ENCODE results near the gene ZNF331. TPM values are rescaled to one million over a fixed set of nuclear protein-coding genes. Genes with fewer than 3 reads are reported as not detected.

Gene ZNF331
- total RNA-seq, 2 donors from 2014 or later, result 26.9 to 38.7 TPM

GRCh38 chr19:53580871-53581835 is 43.2 kb downstream of the ZNF331 start:
- peaks cover 35% of the 10 kb centered on the region for H3K9me3 ChIP-seq
- no peak for TF ChIP-seq CTCF (IDR thresholded peaks at IDR 0.05)
- no peaks in the 10 kb centered on the region for H3K27me3 ChIP-seq (replicated peaks; ENCODE audit: insufficient read depth)
- DNase-seq (ENCODE audit: low spot score) (no peak), ATAC-seq (ENCODE audit: insufficient number of reproducible peaks, low FRiP score, low read depth) (no peak)
- H3K4me3 ChIP-seq, result no peak overlapping the region
- no peak overlapping the region for H3K27ac ChIP-seq
- H3K36me3 ChIP-seq, result peaks cover 28% of the 10 kb centered on the region
- H3K4me1 ChIP-seq (ENCODE audit: control insufficient read depth in 1 of 2, low read depth in 2 of 2), result no peaks in the 10 kb centered on the region

- Histone ChIP-seq H3K9me3 (peaks cover 27% of the 10 kb centered on the region), H3K36me3 (peaks cover 20% of the 10 kb centered on the region), H3K4me3 (no peak overlapping the region), H3K4me1 (ENCODE audit: control insufficient read depth in 1 of 2, low read depth in 2 of 2) (no peaks in the 10 kb centered on the region), H3K27ac (no peak overlapping the region), H3K27me3 (replicated peaks; ENCODE audit: insufficient read depth) (no peaks in the 10 kb centered on the region)
- ATAC-seq (ENCODE audit: insufficient number of reproducible peaks, low FRiP score, low read depth) (no peak), DNase-seq (ENCODE audit: low spot score) (no peak)
- no peak for TF ChIP-seq CTCF (IDR thresholded peaks at IDR 0.05)
Observed at GRCh38 chr19:53581871-53582279, 43.9 kb downstream of the ZNF331 start.

DNA sequence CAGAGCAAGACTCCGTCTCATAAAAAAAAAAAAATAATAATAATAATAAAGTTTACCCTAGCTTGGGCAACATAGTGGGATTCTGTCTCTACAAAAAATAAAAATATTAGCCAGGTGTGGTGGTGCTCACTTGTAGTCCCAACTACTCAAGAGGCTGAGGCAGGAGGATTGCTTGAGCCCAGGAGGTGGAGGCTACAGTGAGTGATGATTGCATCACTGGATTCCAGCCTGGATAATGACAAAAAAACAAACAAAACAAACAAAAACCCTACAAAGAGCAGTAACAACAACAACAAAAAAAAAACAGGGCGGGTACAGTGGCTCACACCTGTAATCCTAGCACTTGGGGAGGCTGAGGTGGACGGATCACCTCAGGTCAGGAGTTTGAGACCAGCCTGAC is 45.2 kb downstream of the ZNF331 start:
- Histone ChIP-seq H3K4me3 (no peak overlapping the region), H3K4me1 (ENCODE audit: control insufficient read depth in 1 of 2, low read depth in 2 of 2) (no peaks in the 10 kb centered on the region), H3K36me3 (peaks cover 7% of the 10 kb centered on the region), H3K9me3 (peaks cover 14% of the 10 kb centered on the region), H3K27ac (no peak overlapping the region), H3K27me3 (replicated peaks; ENCODE audit: insufficient read depth) (no peaks in the 10 kb centered on the region)
- DNase-seq (ENCODE audit: low spot score), result no peak
- no peak for TF ChIP-seq CTCF (IDR thresholded peaks at IDR 0.05)
- ATAC-seq (ENCODE audit: insufficient number of reproducible peaks, low FRiP score, low read depth), result no peak

DNA sequence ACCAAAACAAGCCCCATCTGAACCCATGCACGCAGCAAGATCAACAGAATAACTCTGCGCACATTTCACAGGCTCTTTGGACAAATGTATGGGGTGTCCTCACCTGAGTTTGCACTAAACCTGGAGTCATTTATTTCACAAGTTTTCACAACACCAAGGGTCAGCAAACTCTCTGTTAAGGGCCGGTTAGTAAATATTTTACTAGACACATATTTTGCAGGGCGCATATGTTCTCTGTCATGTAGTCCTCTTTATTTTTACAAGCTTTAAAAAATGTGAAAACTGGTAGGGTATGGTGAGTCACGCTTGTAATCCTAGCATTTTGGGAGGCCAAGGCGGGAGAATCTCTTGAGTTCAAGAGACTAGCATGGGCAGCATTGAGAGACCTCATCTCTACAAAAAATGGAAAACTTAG is 48.3 kb downstream of the ZNF331 start:
- Histone ChIP-seq H3K4me3 (no peak overlapping the region), H3K27me3 (replicated peaks; ENCODE audit: insufficient read depth) (no peaks in the 10 kb centered on the region), H3K9me3 (no peaks in the 10 kb centered on the region), H3K27ac (no peak overlapping the region), H3K36me3 (no peaks in the 10 kb centered on the region), H3K4me1 (ENCODE audit: control insufficient read depth in 1 of 2, low read depth in 2 of 2) (no peaks in the 10 kb centered on the region)
- ATAC-seq (ENCODE audit: insufficient number of reproducible peaks, low FRiP score, low read depth) (no peak), DNase-seq (ENCODE audit: low spot score) (no peak)
- TF ChIP-seq CTCF (IDR thresholded peaks at IDR 0.05), result no peak

DNA sequence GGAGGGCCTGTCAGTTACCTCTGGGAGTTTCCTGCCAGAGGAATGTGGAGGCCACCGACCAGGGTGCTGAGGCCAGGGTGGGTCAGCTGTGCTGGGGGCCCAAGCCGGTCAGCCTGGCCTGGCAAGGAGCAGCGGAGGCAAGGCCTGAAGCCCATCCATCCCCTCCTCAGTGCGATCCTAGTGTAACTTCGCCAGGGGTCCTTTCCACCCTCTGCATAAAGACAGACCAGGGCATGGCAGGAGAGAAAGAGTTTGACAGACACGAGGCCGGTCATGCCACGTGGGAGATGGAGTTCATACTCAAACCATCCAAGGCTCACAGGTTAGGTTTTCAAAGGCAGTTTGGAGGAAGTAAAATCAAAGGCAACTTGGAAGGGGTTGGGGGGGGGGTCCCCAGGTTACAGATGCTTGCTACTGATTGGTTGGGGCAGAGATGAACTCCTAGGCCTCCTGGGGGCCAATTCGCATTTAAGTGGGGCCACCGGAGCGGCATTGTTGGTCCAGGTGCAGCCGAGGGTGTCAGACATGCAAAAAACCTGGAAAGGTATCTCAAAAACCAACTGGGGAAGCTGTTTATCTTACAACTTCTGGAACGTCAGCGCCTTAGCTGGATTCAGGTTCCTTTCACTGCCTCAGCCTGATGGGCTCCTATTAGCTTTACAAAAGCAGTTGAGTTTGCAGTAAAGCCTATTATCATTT is 57.0 kb downstream of the ZNF331 start:
- no peaks in the 10 kb centered on the region for H3K27me3 ChIP-seq (replicated peaks; ENCODE audit: insufficient read depth)
- no peak for DNase-seq (ENCODE audit: low spot score)
- no peaks in the 10 kb centered on the region for H3K4me1 ChIP-seq (ENCODE audit: control insufficient read depth in 1 of 2, low read depth in 2 of 2)
- no peak for ATAC-seq (ENCODE audit: insufficient number of reproducible peaks, low FRiP score, low read depth)
- no peaks in the 10 kb centered on the region for H3K36me3 ChIP-seq
- TF ChIP-seq CTCF (IDR thresholded peaks at IDR 0.05), result no peak
- no peak overlapping the region for H3K27ac ChIP-seq
- H3K4me3 ChIP-seq, result no peak overlapping the region
- H3K9me3 ChIP-seq, result no peaks in the 10 kb centered on the region

Data from thoracic aorta (tissue), 2 donors.